ENCODE measurements around the gene PCDHGC4.

The PCDHGC4 gene

GRCh38 chr5:141511771-141512325 is 27.0 kb downstream of the PCDHGC4 start:
- no peak for DNase-seq
- Histone ChIP-seq H3K4me1 (ENCODE audit: low read length) (peaks cover 66% of the 10 kb centered on the region), H3F3A (ENCODE audit: insufficient read depth, low read length) (peaks cover 45% of the 10 kb centered on the region), H3K27ac (ENCODE audit: low read length) (peak overlapping the region; percentile 83), H3K9ac (ENCODE audit: low read length) (peak overlapping the region; percentile 1; the same call in 1 of the 2 replicates), H3K27me3 (replicated peaks; ENCODE audit: insufficient read depth, low read length) (no peaks in the 10 kb centered on the region), H3K4me3 (ENCODE audit: low read length) (no peak overlapping the region), H3K9me3 (replicated peaks; ENCODE audit: insufficient read depth, low read length) (no peaks in the 10 kb centered on the region), H3K9me2 (replicated peaks; ENCODE audit: insufficient read depth, low read length) (no peaks in the 10 kb centered on the region), H3K36me3 (replicated peaks; ENCODE audit: insufficient read depth, low read length) (no peaks in the 10 kb centered on the region; the same call in 1 of the 2 replicates), H3K4me2 (ENCODE audit: low read depth, low read length) (peak overlapping the region; percentile 79; the same call in 1 of the 2 replicates), H2AFZ (ENCODE audit: low read length) (no peak overlapping the region), H4K20me1 (ENCODE audit: insufficient read depth, low read length) (no peaks in the 10 kb centered on the region), H3K79me2 (ENCODE audit: low read length) (0 out of 2 replicates have a peak, but pooled peaks cover 6% of the 10 kb centered on the region)
- TF ChIP-seq EZH2 (optimal IDR thresholded peaks at IDR 0.05; ENCODE audit: low read depth, low read length) (no peak), EZH2phosphoT487 (IDR thresholded peaks at IDR 0.05; ENCODE audit: low read length) (no peak), CTCF (IDR thresholded peaks at IDR 0.05; ENCODE audit: low read length) (no peak)

GRCh38 chr5:141512390-141512910 is 27.6 kb downstream of the PCDHGC4 start:
- Histone ChIP-seq H3F3A (ENCODE audit: insufficient read depth, low read length) (peaks cover 41% of the 10 kb centered on the region), H3K4me1 (ENCODE audit: low read length) (peaks cover 62% of the 10 kb centered on the region), H4K20me1 (ENCODE audit: insufficient read depth, low read length) (no peaks in the 10 kb centered on the region), H3K9me2 (replicated peaks; ENCODE audit: insufficient read depth, low read length) (no peaks in the 10 kb centered on the region), H3K4me2 (ENCODE audit: low read depth, low read length) (peak overlapping the region; percentile 79; the same call in 1 of the 2 replicates), H3K27ac (ENCODE audit: low read length) (peak overlapping the region; percentile 83; the same call in 1 of the 2 replicates), H3K4me3 (ENCODE audit: low read length) (peak overlapping the region; percentile 42; the same call in 1 of the 2 replicates), H2AFZ (ENCODE audit: low read length) (no peak overlapping the region), H3K9me3 (replicated peaks; ENCODE audit: insufficient read depth, low read length) (no peaks in the 10 kb centered on the region), H3K9ac (ENCODE audit: low read length) (peak overlapping the region; percentile 59), H3K79me2 (ENCODE audit: low read length) (0 out of 2 replicates have a peak, but pooled peaks cover 6% of the 10 kb centered on the region), H3K36me3 (replicated peaks; ENCODE audit: insufficient read depth, low read length) (no peaks in the 10 kb centered on the region; the same call in 1 of the 2 replicates), H3K27me3 (replicated peaks; ENCODE audit: insufficient read depth, low read length) (no peaks in the 10 kb centered on the region)
- peak; percentile 82 for DNase-seq
- TF ChIP-seq EZH2phosphoT487 (IDR thresholded peaks at IDR 0.05; ENCODE audit: low read length) (no peak), CTCF (IDR thresholded peaks at IDR 0.05; ENCODE audit: low read length) (peak; percentile 88), EZH2 (optimal IDR thresholded peaks at IDR 0.05; ENCODE audit: low read depth, low read length) (no peak)

- Histone ChIP-seq H4K20me1 (ENCODE audit: insufficient read depth, low read length) (no peaks in the 10 kb centered on the region), H3K9ac (ENCODE audit: low read length) (peak overlapping the region; percentile 59; the same call in 1 of the 2 replicates), H3K27ac (ENCODE audit: low read length) (peak overlapping the region; percentile 83; the same call in 1 of the 2 replicates), H3K4me2 (ENCODE audit: low read depth, low read length) (peak overlapping the region; percentile 79), H3K79me2 (ENCODE audit: low read length) (0 out of 2 replicates have a peak, but pooled peaks cover 6% of the 10 kb centered on the region), H3K27me3 (replicated peaks; ENCODE audit: insufficient read depth, low read length) (no peaks in the 10 kb centered on the region), H3K4me3 (ENCODE audit: low read length) (peak overlapping the region; percentile 42), H3K4me1 (ENCODE audit: low read length) (peaks cover 56% of the 10 kb centered on the region), H3K9me2 (replicated peaks; ENCODE audit: insufficient read depth, low read length) (no peaks in the 10 kb centered on the region), H3K9me3 (replicated peaks; ENCODE audit: insufficient read depth, low read length) (no peaks in the 10 kb centered on the region), H3F3A (ENCODE audit: insufficient read depth, low read length) (peaks cover 35% of the 10 kb centered on the region), H2AFZ (ENCODE audit: low read length) (no peak overlapping the region), H3K36me3 (replicated peaks; ENCODE audit: insufficient read depth, low read length) (no peaks in the 10 kb centered on the region; the same call in 1 of the 2 replicates)
- no peak for TF ChIP-seq CTCF (IDR thresholded peaks at IDR 0.05; ENCODE audit: low read length)
- no peak for TF ChIP-seq EZH2phosphoT487 (IDR thresholded peaks at IDR 0.05; ENCODE audit: low read length)
- TF ChIP-seq EZH2 (optimal IDR thresholded peaks at IDR 0.05; ENCODE audit: low read depth, low read length), result no peak
- no peak for DNase-seq
Observed at GRCh38 chr5:141512911-141513626, 28.2 kb downstream of the PCDHGC4 start.

Measured in MM.1S (cell line).